Measurements from ENCODE around the gene KIF1B.

DNA sequence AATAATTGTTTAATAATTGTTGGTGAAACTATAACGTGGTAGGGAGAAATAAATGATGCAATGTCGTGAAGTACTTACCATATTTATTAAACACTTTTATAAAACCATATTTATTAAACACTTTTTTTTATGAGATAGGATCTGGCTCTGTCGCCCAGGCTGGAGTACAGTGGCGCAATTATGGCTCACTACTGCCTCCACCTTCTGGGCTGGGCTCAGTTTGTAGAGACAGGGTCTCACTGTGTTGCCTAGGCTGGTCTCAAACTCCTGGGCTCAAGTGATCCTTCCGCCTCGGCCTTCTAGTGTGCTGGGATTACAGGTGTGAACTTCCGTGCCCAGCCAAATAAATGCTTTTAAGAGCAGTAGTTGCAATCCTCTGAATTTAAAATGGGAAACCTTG is 112.5 kb downstream of the KIF1B start:
- TF ChIP-seq, protein P1, sequence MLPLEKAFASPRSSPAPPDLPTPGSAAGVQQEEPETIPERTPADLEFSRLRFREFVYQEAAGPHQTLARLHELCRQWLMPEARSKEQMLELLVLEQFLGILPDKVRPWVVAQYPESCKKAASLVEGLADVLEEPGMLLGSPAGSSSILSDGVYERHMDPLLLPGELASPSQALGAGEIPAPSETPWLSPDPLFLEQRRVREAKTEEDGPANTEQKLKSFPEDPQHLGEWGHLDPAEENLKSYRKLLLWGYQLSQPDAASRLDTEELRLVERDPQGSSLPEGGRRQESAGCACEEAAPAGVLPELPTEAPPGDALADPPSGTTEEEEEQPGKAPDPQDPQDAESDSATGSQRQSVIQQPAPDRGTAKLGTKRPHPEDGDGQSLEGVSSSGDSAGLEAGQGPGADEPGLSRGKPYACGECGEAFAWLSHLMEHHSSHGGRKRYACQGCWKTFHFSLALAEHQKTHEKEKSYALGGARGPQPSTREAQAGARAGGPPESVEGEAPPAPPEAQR (tag by site-specific recombination; IDR thresholded peaks at IDR 0.05), result no peak
- TF ChIP-seq ZBTB7A (tag by site-specific recombination; IDR thresholded peaks at IDR 0.05; ENCODE audit: low read depth) (no peak), ZNF664 (tag by site-specific recombination; IDR thresholded peaks at IDR 0.05) (no peak), ZNF174 (tag by site-specific recombination; IDR thresholded peaks at IDR 0.05) (no peak), SP2 (tag by site-specific recombination; IDR thresholded peaks at IDR 0.05) (no peak), ZNF544 (tag by site-specific recombination; IDR thresholded peaks at IDR 0.05) (no peak), ZNF768 (tag by site-specific recombination; IDR thresholded peaks at IDR 0.05) (no peak)
- TF ChIP-seq, protein P2, sequence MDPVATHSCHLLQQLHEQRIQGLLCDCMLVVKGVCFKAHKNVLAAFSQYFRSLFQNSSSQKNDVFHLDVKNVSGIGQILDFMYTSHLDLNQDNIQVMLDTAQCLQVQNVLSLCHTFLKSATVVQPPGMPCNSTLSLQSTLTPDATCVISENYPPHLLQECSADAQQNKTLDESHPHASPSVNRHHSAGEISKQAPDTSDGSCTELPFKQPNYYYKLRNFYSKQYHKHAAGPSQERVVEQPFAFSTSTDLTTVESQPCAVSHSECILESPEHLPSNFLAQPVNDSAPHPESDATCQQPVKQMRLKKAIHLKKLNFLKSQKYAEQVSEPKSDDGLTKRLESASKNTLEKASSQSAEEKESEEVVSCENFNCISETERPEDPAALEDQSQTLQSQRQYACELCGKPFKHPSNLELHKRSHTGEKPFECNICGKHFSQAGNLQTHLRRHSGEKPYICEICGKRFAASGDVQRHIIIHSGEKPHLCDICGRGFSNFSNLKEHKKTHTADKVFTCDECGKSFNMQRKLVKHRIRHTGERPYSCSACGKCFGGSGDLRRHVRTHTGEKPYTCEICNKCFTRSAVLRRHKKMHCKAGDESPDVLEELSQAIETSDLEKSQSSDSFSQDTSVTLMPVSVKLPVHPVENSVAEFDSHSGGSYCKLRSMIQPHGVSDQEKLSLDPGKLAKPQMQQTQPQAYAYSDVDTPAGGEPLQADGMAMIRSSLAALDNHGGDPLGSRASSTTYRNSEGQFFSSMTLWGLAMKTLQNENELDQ (tag by site-specific recombination; IDR thresholded peaks at IDR 0.05; ENCODE audit: low read depth), result no peak
- TF ChIP-seq, protein P3, sequence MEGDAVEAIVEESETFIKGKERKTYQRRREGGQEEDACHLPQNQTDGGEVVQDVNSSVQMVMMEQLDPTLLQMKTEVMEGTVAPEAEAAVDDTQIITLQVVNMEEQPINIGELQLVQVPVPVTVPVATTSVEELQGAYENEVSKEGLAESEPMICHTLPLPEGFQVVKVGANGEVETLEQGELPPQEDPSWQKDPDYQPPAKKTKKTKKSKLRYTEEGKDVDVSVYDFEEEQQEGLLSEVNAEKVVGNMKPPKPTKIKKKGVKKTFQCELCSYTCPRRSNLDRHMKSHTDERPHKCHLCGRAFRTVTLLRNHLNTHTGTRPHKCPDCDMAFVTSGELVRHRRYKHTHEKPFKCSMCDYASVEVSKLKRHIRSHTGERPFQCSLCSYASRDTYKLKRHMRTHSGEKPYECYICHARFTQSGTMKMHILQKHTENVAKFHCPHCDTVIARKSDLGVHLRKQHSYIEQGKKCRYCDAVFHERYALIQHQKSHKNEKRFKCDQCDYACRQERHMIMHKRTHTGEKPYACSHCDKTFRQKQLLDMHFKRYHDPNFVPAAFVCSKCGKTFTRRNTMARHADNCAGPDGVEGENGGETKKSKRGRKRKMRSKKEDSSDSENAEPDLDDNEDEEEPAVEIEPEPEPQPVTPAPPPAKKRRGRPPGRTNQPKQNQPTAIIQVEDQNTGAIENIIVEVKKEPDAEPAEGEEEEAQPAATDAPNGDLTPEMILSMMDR (tag by site-specific recombination; IDR thresholded peaks at IDR 0.05), result no peak
- TF ChIP-seq, protein P4, sequence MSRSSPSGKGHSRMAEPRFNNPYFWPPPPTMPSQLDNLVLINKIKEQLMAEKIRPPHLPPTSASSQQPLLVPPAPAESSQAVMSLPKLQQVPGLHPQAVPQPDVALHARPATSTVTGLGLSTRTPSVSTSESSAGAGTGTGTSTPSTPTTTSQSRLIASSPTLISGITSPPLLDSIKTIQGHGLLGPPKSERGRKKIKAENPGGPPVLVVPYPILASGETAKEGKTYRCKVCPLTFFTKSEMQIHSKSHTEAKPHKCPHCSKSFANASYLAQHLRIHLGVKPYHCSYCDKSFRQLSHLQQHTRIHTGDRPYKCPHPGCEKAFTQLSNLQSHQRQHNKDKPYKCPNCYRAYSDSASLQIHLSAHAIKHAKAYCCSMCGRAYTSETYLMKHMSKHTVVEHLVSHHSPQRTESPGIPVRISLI (tag by site-specific recombination; IDR thresholded peaks at IDR 0.05), result no peak
- TF ChIP-seq, protein P5, sequence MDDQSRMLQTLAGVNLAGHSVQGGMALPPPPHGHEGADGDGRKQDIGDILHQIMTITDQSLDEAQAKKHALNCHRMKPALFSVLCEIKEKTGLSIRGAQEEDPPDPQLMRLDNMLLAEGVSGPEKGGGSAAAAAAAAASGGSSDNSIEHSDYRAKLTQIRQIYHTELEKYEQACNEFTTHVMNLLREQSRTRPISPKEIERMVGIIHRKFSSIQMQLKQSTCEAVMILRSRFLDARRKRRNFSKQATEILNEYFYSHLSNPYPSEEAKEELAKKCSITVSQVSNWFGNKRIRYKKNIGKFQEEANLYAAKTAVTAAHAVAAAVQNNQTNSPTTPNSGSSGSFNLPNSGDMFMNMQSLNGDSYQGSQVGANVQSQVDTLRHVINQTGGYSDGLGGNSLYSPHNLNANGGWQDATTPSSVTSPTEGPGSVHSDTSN (CRISPR knock-in tag; IDR thresholded peaks at IDR 0.05), result no peak
- TF ChIP-seq, protein P6, sequence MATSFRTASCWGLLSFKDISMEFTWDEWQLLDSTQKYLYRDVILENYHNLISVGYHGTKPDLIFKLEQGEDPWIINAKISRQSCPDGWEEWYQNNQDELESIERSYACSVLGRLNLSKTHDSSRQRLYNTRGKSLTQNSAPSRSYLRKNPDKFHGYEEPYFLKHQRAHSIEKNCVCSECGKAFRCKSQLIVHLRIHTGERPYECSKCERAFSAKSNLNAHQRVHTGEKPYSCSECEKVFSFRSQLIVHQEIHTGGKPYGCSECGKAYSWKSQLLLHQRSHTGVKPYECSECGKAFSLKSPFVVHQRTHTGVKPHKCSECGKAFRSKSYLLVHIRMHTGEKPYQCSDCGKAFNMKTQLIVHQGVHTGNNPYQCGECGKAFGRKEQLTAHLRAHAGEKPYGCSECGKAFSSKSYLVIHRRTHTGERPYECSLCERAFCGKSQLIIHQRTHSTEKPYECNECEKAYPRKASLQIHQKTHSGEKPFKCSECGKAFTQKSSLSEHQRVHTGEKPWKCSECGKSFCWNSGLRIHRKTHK (tag by site-specific recombination; IDR thresholded peaks at IDR 0.05), result no peak
- TF ChIP-seq, protein P7, sequence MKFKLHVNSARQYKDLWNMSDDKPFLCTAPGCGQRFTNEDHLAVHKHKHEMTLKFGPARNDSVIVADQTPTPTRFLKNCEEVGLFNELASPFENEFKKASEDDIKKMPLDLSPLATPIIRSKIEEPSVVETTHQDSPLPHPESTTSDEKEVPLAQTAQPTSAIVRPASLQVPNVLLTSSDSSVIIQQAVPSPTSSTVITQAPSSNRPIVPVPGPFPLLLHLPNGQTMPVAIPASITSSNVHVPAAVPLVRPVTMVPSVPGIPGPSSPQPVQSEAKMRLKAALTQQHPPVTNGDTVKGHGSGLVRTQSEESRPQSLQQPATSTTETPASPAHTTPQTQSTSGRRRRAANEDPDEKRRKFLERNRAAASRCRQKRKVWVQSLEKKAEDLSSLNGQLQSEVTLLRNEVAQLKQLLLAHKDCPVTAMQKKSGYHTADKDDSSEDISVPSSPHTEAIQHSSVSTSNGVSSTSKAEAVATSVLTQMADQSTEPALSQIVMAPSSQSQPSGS (tag by site-specific recombination; IDR thresholded peaks at IDR 0.05; ENCODE audit: low read depth), result no peak
